Loucy (cell line): ENCODE measurements around the gene HTR2B.

Source experiments
- EZH2phosphoT487 ChIP-seq: fragments of 200-600 bp; IDR thresholded peaks from 2 replicates; pipeline ENCODE4 v1.6.1; 2018; ENCODE audit warnings: antibody characterized with exemption, mild to moderate bottlenecking, moderate library complexity, borderline replicate concordance
- TF ChIP-seq, protein P1 (sequence below): fragments of 200-600 bp; sonication (generic); conservative IDR thresholded peaks from 2 replicates; pipeline ENCODE4 v1.5.1; 2014; ENCODE audit warnings: mild to moderate bottlenecking, antibody characterized with exemption, low read length

DNA sequence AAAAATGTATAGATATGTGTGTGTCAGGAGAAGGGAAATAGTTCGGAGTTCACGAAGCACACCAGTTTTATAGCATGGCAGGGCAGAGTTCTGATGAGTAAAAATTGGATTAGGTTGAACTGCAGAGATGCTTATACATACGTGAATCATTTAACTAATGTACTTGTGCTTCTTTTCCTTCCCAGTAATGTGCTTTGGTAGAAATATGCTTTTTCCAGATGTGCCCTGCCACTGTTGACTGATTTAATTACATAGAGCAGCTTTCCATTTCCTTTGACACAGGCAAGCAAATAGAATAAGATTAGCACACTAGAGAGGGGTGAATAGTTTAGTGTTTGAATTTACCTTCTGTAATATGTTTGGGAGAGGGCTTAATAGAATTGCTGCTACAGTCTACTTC is 44.6 kb upstream of the HTR2B start:
- TF ChIP-seq, protein P1, sequence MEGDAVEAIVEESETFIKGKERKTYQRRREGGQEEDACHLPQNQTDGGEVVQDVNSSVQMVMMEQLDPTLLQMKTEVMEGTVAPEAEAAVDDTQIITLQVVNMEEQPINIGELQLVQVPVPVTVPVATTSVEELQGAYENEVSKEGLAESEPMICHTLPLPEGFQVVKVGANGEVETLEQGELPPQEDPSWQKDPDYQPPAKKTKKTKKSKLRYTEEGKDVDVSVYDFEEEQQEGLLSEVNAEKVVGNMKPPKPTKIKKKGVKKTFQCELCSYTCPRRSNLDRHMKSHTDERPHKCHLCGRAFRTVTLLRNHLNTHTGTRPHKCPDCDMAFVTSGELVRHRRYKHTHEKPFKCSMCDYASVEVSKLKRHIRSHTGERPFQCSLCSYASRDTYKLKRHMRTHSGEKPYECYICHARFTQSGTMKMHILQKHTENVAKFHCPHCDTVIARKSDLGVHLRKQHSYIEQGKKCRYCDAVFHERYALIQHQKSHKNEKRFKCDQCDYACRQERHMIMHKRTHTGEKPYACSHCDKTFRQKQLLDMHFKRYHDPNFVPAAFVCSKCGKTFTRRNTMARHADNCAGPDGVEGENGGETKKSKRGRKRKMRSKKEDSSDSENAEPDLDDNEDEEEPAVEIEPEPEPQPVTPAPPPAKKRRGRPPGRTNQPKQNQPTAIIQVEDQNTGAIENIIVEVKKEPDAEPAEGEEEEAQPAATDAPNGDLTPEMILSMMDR = no peak
- no peak for TF ChIP-seq EZH2phosphoT487
